Anterior cingulate cortex (tissue), 58 donors: ENCODE measurements around the gene OSBP2.

Experiments
- DNase-seq, 58 donors: peaks; one replicate each; lab custom pipeline; 2025; lab: John Stamatoyannopoulos, UW

OSBP2 gene

DNA sequence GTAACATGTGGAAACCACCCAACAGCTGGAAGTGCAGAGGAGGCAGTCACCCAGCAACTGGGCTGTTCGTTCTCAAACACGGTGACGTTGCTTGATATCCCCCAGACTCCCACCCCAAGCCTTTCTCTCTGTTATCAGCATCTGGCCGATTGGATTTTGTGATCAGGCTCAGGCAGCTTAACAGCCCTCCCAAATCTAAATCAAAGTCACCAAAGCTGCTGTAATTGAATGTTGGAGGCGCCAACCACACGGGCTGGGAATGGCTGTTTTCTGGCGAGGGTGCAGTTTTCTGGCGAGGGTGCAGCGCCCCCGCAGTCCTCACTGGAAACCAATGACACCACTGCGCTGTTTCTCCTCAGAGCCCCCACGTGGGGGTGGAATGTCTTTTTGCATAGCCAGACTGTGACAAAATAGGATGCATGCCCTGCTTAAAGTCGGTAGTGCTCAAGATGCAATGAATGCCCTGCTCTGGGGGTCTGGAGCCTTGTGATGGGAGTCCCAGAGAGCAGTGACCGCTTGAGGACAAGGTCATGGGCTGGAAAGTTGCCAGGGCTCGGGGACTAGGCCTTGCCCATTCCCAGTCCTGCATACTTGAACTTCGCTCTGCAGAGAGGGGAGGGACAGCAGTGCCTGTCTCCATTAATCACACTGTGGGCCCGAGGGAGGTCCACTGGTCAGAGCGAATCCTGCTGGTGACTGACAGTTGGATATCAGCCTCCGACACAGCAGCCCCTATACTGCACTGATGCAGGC, 168.6 kb downstream of the OSBP2 start:
- peak in 24 of 58 donors; percentile 12 to 73 (median 45) for DNase-seq

DNA sequence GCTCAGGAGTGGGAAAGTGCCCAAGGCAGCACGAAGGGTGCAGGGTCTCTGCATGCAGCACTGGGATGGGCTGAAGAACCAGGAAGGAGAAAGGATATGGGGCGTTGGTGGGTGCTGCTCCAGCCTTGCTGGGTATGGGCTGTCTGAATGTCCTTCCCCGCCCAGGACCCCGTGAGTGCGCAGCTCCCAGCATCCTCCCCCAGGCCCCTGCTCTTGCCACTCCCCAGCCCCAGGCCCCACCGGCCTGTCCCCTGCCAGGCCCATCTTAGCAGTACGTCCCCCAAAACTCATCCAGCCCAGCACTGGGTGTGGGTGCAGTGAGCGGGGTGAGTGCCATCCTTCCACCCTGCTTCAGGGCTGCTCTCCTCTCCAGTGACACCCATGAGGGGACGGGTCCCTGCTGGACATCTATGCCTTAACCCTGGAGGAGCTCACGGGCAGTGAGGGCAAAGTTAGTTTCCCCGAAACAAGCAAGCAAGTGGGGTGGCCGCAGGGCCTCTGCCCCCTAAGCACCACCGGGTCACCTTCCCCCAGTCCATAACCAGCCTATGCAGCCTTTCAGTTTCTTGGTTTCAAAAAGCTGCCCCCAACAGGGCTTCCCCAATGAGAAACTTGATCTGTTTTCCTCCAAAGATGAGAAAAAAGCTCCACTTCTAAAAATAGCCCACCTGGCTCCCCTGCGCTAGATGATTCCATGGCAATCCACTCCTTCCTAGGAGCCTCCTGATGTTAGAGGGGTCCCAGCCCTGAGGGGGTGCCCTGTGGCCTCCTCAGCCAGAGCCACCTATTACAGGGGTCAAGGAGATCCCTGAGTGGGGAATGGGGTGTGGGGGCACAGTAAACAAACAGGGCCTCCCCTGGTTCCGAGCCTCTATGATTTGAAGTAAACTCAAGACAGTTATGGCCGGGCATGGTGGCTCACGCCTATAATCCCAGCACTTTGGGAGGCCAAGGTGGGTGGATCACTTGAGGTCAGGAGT, 170.1 kb downstream of the OSBP2 start:
- DNase-seq = no peak

DNA sequence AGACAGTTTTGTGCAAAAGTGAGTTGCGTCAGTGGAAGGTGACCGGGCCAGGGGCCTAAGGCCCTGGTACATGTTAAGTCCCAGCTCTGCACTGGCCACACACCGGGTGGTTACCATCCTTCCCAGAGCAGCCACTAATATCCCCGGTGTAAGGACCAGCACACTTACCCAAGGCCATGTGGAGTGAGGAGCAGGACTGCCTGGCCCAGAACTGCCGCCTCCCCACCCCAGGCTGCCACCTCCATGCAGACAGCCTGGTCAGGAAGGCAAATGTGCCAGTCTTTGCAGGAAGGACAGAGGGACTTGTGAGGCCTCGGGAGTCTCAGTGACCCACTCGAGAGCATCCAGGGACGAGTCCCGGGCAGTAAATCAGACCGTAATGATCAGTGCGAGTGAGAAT, 171.0 kb downstream of the OSBP2 start:
- DNase-seq = no peak

DNA sequence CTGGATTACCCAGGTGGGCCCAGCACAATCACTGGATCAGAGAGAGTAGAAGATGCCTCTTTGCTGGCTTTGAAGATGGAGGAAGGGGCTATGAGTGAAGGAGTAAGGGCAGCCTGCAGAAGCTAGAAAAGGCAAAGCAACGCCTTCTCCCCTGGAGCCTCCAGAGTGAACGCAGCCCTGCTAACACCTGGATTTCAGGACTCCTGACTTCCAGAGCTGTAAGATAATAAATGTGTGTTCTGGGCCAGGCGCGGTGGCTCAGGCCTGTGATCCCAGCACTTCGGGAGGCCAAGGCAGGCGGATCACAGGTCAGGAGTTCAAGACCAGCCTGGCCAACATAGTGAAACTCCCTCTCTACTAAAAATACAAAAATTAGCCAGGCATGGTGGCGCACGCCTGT, 171.5 kb downstream of the OSBP2 start:
- no peak for DNase-seq

DNA sequence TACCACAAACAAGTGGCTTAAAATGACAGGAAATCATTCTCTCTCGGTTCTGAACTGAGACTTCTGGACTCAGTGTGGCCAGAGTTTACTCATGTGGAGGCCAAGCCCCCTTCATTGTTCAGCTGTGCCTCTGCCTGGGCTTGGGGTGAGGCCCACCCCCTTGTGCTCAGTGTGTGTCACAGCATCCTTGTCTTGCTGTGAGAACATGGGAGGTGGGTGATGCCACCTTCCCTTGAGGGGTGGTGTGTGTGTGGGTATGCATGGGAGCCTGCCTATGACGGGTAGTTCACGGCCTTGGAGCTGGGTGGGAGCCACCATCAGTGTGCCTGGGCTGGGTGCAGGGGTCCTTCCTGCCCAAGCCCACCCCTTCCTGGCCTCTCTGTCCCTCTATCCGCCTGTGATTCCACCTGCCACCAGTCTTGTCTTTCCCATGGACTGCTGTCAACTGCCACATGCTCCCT, 172.2 kb downstream of the OSBP2 start:
- no peak for DNase-seq

DNA sequence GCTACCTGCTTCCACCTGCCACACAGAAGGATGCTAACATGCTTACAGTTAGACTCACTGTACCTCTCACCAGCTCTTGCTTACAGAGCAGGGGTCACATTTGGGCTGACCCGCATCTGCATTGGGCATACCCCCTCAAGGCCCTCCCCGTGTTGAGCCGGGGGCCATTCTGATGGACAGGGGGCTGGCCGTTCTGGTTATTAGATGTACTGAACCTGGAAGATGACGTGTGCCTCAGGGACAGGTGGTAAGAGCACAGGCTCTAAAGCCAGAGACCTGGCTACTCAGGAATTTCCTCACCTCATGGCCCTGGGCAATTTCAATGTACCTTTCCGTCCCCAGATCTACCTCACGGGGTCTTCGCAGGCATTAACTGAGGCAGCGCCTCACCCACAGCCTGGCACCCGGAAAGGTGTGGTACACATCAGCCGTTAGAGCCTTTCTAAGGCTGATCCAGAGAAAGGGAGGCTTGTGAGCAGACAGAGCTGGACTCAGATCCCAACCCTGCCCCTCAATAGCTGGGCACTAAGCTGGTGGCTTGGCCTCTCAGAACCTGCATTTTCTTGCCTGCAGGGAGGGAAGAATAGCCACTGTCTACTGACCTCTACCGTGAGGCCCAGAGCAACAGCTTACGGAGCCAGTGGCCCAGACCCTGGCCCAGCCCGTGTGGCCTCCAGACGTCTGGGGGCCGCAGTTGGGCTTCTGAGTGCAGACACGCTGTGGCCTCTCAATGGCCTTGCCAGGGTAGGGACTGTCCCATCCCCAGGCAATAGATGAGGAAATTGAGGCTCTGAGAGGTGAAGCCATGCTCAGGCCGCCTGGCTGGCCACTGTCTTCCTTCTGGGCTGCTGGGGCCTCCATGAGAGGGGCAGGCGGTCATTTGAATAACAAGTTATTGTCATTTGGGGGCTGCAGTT, 173.3 kb downstream of the OSBP2 start:
- no peak for DNase-seq

DNA sequence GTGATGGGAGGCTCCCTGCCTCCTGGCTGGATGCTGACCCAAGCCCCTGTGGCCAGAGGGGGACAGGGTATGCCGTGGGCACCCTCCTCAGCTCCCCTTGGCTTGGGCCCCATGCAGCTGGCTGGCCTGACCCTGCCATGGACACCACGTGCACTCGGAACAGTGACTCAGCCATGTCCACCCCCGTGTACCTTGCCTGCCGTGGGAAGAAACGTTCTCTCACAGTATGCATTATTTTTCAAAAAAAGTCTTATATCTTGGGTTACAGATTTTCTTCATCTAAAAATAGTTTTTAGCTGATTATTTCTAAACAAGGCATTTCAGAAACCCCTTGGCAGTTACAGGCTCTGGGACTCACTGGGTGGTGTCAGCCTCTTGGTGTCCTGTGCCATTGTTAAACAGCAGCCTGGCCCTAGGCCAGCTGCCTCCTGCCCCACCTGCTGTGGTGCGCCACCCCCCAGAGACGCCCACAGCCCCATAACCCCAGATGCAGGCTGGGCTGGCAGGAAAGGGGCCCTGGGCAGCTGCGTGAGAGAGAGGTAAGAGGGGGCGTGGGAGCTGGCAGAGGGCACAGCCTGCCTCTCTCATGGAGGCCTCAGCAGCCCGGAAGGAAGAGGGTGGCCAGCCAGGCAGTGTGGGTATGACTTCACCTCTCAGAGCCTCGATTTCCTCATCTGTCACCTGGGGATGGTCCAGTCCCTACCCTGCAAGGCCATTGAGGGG, 174.2 kb downstream of the OSBP2 start:
- peak in 14 of 58 donors; percentile 10 to 45 (median 31) for DNase-seq

DNA sequence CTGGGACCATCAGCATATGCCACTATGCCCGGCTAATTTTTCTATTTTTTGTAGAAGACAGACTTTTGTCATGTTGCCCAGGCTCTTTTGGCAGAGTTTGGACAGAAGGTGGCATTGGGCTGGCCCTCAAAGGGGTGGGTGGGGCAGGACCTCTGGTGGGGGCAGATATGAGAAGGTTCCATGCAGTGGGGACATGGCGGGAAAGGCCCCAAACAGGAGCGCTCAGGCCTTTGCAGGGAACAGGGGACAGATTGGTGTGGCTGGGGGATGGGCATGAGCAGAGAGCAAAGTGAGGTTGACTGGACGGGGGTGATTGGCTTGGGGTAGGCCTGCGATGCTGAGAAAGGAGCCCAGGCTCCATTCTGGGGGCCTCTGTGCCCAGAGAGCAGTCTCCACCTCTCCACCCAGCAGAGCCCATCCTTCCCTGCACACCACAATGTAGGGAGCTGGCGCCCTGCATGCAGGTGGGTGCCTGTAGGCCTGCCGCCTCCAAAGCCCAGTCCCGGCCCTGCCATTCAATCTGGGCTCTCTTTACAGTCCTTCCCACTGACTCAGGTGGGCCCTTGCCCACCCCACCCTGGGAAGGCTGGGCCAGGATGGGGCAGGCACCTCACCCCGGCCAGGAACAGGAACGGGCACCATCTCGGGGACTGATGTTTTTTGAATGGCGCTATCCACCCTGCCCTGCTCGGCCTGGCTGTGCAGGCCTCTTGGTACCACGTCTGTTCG, 175.2 kb downstream of the OSBP2 start:
- no peak for DNase-seq

DNA sequence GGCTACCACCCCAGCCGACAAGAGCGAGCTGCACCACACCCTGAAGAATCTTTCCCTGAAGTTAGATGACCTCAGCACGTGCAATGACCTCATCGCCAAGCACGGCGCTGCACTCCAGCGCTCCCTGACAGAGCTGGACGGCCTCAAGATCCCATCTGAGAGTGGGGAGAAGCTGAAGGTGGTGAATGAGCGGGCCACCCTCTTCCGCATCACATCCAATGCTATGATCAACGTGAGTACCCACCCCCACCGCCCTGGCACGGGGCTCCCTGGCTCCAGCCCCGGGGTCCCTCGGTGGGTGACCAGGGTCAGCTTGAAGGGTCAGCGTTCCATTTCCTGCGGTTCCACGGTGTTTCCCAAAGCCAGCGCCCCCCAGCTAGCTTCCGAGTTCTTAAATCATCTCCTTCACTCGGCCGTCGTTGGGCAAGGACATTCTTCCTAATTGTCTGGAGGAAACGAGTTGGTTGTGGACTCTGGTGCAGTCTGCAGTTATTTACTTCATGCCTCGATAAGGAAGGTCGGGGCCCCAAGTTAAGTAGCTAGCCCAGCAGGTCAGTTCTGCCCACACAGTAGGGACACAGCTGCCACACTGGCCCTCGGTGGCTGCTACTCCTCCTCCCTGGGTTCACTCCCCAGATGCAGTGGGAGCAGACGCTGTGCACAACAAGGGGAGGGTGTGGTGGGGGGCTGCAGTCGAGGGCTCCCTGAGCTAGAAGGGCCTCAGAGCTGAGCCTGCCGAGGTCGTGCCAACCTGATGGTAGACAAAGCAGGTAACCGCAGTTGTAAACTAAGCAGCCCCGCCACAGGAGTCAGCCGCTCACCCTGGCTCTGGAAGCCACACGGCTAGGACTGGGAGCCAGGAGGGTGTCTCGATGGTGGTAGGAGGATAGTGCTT, 176.0 kb downstream of the OSBP2 start:
- DNase-seq = no peak

DNA sequence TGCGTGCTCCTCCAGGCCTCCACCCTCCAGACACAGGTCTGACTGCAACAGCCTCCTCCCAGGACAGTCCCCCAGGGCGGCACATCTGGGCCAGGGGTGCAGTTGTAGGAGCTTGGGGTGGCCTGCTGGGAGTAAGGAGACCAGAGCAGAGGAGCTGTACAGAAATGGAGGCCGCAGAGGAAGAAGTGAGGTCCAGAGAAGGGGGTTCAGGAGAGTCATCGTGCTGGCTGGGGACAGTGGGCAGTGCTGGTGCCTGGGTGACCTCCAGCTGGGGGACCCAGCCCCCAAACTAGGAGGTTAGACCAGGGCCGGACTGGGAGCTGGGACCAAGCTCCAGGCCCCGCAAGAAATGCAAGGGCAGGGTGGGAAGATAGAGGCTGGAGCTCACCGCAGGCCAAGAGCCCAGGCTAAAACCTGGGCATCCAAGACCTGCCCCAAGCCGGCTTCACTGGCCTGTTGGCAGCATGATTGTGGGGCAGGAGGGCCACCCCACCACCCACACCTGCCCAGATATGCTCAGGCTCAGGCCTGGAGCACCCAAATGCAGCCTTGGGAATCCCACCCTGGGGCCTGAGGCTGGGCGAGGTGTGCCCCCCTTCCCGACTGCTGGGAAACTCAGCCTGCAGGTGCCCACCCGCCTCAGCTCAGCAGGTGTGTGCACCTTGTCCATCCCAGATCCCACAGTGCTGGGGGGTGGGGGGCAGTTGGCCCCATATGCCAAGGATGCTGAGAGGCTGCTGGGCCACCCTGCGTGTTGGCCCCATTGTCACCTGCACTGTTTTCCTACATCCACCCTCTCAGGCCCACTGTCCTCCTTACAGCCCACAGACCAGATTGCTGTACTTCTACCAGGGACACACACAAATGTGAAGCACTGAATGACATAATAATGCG, 177.0 kb downstream of the OSBP2 start:
- DNase-seq = no peak

DNA sequence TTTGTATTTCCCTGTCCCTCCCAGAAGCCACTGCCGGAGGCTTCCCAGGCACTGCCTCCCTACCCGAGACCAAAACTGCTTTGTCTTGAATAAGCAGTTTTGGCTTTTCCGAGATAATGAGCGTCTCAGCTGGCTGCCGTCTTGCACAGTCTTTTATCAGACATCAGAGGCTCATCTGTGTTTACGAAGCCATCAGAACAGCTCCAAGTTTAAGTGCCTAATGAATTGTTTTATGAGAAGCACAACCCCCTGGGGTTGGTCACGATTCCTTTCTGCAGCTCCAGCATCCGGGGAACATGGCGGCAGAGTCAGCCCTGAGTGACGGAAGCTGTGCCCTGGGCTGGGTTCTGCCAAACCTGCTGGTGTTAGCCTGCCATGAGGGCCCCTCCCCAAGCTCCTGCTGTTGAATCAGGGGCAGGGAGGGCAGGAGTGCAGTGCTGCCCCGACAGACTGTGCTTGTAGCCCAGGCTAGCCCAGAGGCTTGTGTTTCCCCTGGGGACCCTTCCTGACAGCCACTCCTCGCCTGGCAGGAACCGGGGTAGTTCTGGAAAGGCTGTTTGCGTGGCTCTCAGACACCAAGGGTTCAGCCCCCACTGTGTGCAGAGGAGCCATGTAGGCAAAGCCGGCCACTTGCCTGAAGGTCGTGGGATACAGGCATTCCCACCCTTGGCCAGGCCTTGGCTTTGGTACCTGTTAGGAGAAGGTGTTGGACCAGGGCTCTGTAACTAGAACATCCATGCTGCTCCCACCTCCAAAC, 177.8 kb downstream of the OSBP2 start:
- DNase-seq = peak in 15 of 58 donors; percentile 13 to 59 (median 36)

DNA sequence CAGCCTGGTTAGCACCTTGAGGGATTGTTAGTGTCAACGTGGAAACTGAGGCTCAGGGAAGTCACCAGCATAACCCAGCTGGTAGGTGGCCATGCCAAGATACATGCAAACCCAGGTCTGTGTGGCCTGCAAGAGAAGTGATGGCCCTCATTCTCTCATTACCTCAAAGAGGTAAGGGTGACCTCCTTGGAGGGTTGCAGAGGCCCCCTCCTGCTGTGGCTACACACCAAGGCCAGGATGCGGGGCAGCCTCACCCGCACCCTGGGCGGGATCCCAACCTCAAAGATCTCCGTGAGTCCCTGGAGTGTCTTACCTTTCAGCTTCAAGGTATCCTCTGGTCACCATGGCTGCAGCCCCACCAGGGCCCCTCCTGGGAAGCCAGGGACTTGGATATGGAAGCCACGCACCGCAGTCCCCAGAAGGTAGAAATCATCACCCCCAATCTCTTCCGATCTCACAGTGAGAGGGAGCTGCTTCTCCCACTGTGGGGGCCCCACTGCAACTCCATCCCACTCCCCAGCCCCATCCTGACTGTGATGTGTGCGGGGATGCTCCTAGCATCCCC, 178.5 kb downstream of the OSBP2 start:
- DNase-seq = no peak

DNA sequence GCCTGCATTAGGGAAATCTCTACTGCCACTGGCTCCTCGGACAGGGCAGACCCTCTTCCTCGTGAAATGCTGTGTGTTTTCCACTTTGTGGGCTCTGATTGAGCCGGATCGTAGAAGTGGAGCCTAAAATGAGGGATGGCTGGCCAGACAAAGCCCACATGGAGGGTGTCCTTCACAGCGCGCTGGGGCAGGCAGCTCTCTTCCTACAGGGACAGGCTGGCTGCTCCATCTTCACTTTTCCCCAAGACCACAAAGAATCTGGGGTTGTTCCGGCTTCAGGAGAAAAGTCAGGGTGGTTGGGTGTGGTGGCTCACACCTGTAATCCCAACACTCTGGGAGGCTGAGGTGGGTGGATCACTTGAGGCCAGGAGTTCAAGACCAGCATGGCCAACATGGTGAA, 179.0 kb downstream of the OSBP2 start:
- DNase-seq = no peak

DNA sequence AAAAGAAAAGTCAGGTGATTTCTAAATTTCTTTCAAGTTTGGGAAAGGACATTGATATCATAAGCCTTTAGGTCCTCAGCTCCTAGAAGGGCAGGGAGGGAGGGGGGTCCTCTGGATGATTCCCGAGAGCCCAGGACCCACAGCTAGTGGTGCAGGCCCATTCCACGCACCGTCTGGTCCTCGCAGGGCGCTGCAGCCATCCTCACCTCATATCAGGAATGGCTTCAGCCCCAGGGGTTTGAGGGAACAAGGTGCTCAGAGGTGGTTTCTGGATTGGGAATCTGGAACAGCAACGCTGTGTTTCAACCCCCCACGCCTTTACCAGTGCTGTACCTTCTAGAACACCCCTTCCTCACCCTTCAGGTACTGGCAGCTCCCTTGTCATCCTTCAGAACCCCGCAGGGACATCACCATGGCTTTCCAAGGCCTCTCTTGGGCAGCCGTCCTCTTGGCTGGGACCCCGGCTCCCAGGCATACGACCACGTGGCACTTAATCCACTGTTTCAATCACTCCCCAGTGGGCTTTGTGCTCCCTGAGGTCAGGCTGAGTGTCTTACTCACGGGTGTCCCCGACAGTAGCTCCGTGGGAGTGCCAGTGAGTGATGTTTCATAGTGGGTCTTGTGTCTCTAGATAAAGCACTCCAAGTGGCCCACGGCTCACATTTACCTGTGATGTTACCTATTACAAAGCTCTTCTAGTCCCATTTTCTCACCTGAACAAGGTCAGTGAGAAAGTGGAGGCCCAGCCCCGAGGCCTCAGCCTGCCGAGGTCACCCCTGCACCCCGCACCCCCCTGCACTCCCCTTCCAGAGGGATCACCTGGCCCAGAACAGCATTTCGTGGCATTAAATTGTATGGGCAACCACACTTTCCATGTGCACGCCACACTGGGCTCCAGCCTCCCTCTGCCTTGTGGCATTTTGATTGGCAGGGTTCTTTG, 180.0 kb downstream of the OSBP2 start:
- DNase-seq = no peak
